Mucosa of rectum (tissue), 2 donors: ENCODE data around the gene PLXNA4.

ENCODE experiments used
- H3K27ac ChIP-seq, 2 donors: one replicate each; pipeline ENCODE4 v1.7.0; 2013; ENCODE audit warnings: inconsistent platforms in 2 of 2, low read depth in 2 of 2, low read length in 2 of 2
- H3K27me3 ChIP-seq, 2 donors: one replicate each; pipeline ENCODE4 v1.7.0; 2013; ENCODE audit warnings: low read length in 2 of 2; ENCODE audit not compliant: control insufficient read depth in 2 of 2, insufficient read depth in 2 of 2
- H3K36me3 ChIP-seq, 2 donors: one replicate each; pipeline ENCODE4 v1.7.0; 2013; ENCODE audit warnings: low read length in 2 of 2; ENCODE audit not compliant: control insufficient read depth in 2 of 2, insufficient read depth in 2 of 2
- H3K4me1 ChIP-seq, 2 donors: one replicate each; pipeline ENCODE4 v1.7.0; 2013; ENCODE audit warnings: low read length in 2 of 2, mild to moderate bottlenecking in 1 of 2; ENCODE audit not compliant: control insufficient read depth in 2 of 2, insufficient read depth in 2 of 2
- H3K4me3 ChIP-seq, 2 donors: one replicate each; pipeline ENCODE4 v1.7.0; 2013; ENCODE audit warnings: low read length in 2 of 2
- H3K9ac ChIP-seq, 2 donors: one replicate each; pipeline ENCODE4 v1.7.0; 2013; ENCODE audit warnings: low read length in 2 of 2, low read depth in 1 of 2, mild to moderate bottlenecking in 1 of 2
- H3K9me3 ChIP-seq, 2 donors: one replicate each; pipeline ENCODE4 v1.7.0; 2013; ENCODE audit warnings: low read length in 2 of 2; ENCODE audit not compliant: control insufficient read depth in 2 of 2
- donor health status: healthy.
- donor health status: Normal muscosa, but diverticular disease.

The PLXNA4 gene

DNA sequence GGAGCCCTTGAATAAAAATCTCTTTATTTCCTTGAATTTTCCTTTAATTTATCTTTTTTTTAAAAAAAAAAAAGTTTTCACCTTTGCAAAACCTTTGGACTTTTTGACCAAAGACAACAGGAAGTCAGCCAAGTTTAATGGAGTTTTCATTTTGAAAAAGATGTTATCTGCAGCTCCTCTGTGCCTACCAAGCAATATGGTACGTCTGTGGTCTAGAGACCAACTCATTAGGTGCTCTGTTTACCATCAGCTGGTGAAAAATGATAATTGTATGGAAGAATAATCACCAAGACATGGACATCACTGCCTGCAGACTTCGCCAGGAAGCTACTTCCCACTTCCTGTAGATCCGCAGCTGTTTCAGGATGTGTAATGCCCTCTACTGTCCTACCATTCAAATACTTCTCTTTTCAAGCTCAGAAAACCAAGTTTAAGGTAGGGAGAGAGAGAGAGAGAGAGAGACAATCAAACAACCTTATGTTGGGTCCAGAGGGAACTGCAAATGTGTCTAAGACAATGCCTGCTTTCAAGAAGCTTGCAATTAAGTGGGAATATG is 18.7 kb downstream of the PLXNA4 start:
- no peaks in the 10 kb centered on the region for H3K4me1 ChIP-seq
- H3K9ac ChIP-seq, result no peak overlapping the region

DNA sequence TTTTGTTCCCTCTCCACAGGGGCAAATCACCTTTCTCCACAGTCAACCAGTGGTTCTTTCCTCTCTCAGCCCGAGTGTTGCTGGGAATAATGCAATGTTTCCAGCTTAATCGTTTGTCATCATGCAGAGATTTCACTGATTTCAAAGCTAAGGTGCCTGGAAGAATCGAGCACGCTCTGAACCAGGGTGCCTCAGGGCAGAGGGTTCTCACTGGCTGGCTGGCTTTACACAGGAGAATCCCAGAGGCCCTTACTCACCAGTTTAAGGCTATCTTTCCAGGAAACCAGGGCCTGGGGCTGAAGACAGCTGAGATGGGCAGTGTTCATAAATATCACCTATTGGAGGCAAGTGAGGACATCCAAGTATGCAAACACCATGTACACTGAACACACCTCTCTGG is 21.8 kb downstream of the PLXNA4 start:
- Histone ChIP-seq H3K27ac (no peak overlapping the region), H3K9me3 (peaks cover 3 to 5% of the 10 kb centered on the region in 2 donors), H3K4me1 (no peaks in the 10 kb centered on the region), H3K9ac (no peak overlapping the region), H3K27me3 (peaks cover 0 to 2% of the 10 kb centered on the region in 2 donors), H3K36me3 (no peaks in the 10 kb centered on the region), H3K4me3 (no peak overlapping the region)

More for the DNA sequence above, 18.7 kb downstream of the PLXNA4 start:
- Histone ChIP-seq H3K27ac (no peak overlapping the region), H3K4me3 (no peak overlapping the region), H3K36me3 (no peaks in the 10 kb centered on the region), H3K27me3 (peaks cover 2% of the 10 kb centered on the region in 2 donors), H3K9me3 (no peaks in the 10 kb centered on the region)

DNA sequence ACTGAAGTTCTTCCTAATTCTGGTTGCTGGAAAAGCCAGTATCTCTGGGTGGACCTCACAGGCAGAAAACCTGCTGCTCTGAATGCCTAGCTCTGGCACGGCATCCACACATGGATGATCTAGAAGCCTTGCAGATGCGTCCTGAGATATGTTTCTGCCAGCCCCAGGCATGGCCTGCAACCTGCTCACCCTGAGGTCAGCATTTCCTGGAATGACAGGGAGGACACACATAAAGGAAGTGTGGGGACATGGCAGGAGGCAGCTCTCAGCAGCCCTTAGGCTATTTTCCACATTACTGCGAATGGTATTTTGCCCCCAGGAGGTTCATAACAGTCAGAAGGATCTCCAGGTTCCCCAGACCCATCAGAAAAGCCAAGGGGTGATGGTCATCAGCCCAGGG is 23.2 kb downstream of the PLXNA4 start:
- Histone ChIP-seq H3K9me3 (peaks cover 3 to 5% of the 10 kb centered on the region in 2 donors), H3K9ac (no peak overlapping the region), H3K36me3 (no peaks in the 10 kb centered on the region), H3K27ac (no peak overlapping the region), H3K4me3 (no peak overlapping the region), H3K27me3 (peaks cover 0 to 2% of the 10 kb centered on the region in 2 donors), H3K4me1 (no peaks in the 10 kb centered on the region)

DNA sequence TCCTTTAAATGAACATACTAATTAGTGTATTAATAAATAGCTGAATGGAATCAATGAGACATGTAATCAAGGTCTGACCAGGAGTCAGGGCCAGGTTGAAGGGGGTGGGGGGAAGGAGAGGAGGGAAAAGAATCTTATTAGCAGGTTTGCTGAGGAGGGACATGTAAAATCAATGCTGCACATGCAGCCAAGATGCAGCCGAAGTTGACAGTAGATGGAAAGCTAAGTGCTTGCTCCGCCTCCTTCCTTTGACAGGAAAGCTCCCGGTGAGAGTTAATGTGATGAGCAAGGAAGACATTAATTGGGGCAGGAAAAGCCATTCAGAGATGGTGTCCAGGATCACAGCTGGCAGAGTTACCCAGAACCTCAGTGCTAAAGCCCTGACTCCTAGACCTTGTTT is 24.4 kb downstream of the PLXNA4 start:
- Histone ChIP-seq H3K27ac (no peak overlapping the region), H3K9me3 (peaks cover 3 to 5% of the 10 kb centered on the region in 2 donors), H3K27me3 (peaks cover 0 to 2% of the 10 kb centered on the region in 2 donors), H3K4me1 (no peaks in the 10 kb centered on the region), H3K9ac (no peak overlapping the region), H3K36me3 (no peaks in the 10 kb centered on the region), H3K4me3 (no peak overlapping the region)

DNA sequence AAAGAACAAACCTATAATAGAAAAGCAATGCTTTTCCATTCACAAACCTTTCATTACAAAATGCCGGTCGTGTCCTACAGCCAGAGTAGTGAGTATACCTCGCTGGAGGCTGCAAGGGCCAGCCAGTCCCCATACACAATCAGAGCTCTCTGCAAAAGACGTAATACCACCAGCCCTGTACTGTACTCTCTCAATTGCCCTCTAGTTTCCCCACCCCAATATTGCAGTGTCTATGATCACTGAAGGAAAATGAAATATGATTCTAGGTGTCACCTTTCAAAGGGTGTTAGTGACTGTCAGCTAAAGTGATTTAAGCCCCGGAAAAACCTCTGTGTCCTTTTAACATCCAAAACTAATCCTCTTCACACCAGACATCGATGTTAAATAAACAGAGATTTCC is 24.8 kb downstream of the PLXNA4 start:
- H3K27me3 ChIP-seq, result peaks cover 0 to under 1% of the 10 kb centered on the region in 2 donors
- peaks cover 3 to 5% of the 10 kb centered on the region in 2 donors for H3K9me3 ChIP-seq

DNA sequence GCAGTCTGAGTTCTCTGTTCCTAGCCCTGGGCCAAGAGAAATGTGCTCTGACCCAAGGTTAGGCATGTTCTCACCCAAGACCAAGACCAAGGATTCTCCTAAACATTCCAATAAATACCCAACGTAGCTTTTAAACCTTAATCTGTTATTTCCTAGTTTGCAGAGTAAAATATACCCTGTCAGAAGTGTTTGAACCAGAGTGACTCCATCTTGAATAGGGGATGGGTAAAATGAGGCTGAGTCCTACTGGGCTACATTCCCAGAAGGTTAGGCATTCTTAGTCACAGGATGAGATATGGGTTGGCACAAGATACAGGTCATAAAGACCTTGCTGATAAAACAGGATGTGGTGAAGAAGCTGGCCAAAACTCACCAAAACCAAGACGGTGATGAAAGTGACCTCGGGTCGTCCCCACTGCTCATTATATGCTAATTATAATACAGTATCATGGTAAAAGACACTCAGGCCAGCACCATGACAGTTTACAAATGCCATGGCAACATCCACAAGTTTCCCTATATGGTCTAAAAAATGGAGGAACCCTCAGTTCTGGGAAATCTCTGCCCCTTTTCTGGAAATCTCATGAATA is 27.7 kb downstream of the PLXNA4 start:
- peaks cover 3 to 5% of the 10 kb centered on the region in 2 donors for H3K9me3 ChIP-seq
- H3K4me3 ChIP-seq, result no peak overlapping the region
- no peaks in the 10 kb centered on the region for H3K36me3 ChIP-seq
- no peak overlapping the region for H3K27ac ChIP-seq
- H3K27me3 ChIP-seq, result no peaks in the 10 kb centered on the region
- no peak overlapping the region for H3K9ac ChIP-seq
- H3K4me1 ChIP-seq, result no peaks in the 10 kb centered on the region

More for the DNA sequence above, 24.8 kb downstream of the PLXNA4 start:
- Histone ChIP-seq H3K9ac (no peak overlapping the region), H3K4me3 (no peak overlapping the region), H3K27ac (no peak overlapping the region), H3K4me1 (no peaks in the 10 kb centered on the region), H3K36me3 (no peaks in the 10 kb centered on the region)

DNA sequence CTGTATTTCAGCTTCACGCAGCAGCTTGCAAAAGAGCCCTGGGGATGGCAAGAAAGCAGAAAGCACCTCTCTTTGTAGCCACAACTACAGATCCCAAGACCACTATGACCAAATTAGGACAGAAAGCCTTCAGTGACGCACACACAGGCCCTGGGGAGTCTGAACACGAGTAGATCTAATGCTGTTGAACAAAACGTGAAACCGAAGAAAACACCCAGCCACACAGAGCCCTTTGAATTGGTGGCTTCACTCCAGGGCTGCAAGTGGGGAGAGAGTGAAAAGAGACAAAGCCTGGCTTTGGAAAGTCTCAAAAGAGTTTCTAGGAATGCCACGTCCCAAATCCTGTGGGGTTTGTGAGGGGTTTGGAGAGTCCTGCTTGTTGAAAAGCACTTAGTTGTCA is 28.4 kb downstream of the PLXNA4 start:
- H3K4me1 ChIP-seq, result no peaks in the 10 kb centered on the region
- H3K4me3 ChIP-seq, result no peak overlapping the region
- no peak overlapping the region for H3K27ac ChIP-seq
- no peaks in the 10 kb centered on the region for H3K36me3 ChIP-seq
- no peaks in the 10 kb centered on the region for H3K27me3 ChIP-seq
- H3K9me3 ChIP-seq, result peaks cover 3 to 5% of the 10 kb centered on the region in 2 donors
- H3K9ac ChIP-seq, result no peak overlapping the region

DNA sequence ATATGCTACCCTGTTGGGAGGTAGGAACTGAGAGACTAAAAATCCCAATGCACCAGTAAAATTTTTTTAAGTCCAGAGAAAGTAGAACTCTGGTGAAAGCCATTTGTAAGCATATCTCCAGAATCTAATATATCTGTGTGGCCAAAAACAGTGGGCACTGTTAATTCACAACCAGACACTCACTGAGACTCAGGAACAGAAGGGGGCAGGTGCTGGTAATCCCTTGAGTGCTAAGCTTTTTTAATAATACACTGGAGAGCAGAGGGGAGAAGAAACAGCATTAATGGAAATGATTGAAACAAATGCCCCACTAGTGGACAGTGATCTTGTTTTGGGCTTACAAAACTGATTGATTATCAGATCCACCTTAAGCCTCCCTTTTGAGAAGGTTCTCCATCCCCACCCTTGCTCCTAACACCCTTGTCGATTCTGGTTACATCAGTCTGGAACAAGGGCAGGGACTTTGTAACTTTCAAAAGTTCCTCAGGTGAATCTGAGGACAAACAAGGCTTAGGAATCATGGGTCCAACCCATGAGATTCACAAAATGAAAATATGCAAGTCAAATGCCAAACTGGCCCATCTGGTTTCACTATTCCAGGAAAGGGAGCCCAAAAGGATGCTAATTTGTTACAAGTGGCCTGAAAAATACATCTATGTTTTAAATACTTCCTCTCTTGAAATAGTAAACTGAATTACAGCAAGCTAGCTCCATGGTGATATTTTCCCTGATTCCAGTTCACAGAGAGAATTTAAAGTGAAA is 29.7 kb downstream of the PLXNA4 start:
- no peak overlapping the region for H3K27ac ChIP-seq
- no peaks in the 10 kb centered on the region for H3K36me3 ChIP-seq
- H3K9ac ChIP-seq, result no peak overlapping the region
- H3K4me1 ChIP-seq, result no peaks in the 10 kb centered on the region
- peaks cover 3 to 5% of the 10 kb centered on the region in 2 donors for H3K9me3 ChIP-seq
- H3K4me3 ChIP-seq, result no peak overlapping the region
- H3K27me3 ChIP-seq, result no peaks in the 10 kb centered on the region

DNA sequence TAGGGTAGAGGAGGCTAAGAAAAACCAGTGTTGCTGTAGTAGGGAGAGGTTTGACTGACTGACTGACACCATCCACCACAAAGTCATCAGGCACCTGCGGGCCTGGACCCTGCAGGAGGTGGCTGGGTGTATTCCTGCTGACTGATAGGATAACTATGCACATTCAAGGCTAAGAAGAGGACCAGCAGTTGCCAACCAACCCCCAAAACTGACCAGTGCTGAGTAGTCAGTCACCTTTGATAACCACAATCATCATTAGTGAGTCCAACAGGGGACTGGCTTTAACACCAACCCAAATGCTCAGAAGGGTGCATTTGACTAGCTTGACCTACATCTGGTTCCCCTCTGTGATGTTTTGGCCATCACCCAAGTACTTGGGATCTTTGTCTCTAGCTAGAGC is 30.5 kb downstream of the PLXNA4 start:
- H3K27ac ChIP-seq, result no peak overlapping the region
- H3K4me1 ChIP-seq, result no peaks in the 10 kb centered on the region
- no peak overlapping the region for H3K4me3 ChIP-seq
- H3K27me3 ChIP-seq, result no peaks in the 10 kb centered on the region
- no peak overlapping the region for H3K9ac ChIP-seq
- H3K36me3 ChIP-seq, result no peaks in the 10 kb centered on the region
- peaks cover 0 to 2% of the 10 kb centered on the region in 2 donors for H3K9me3 ChIP-seq

DNA sequence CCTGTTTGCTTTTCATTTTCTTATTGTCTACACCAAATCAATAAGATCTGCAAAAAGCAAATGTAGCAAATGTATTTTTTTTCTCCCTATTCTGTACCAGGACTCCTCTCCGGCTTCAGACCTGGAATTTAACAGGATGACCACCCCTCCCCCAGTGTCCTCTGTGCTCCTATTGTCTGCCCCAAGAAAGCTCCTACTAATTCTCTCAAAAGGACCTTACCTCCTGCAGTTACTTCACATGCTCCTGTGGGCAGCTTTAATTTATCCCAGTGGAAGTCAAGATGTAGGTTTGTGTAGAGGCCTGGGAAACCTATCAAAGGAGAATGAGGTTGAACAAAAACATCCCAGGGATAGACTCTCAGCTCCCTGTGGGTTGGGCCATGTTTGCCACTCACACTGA is 31.3 kb downstream of the PLXNA4 start:
- H3K36me3 ChIP-seq, result no peaks in the 10 kb centered on the region
- no peaks in the 10 kb centered on the region for H3K27me3 ChIP-seq
- H3K4me3 ChIP-seq, result no peak overlapping the region
- no peaks in the 10 kb centered on the region for H3K9me3 ChIP-seq
- no peak overlapping the region for H3K27ac ChIP-seq
- H3K9ac ChIP-seq, result no peak overlapping the region
- no peaks in the 10 kb centered on the region for H3K4me1 ChIP-seq
